ENCODE data around the gene UBE2I.

UBE2I gene

DNA sequence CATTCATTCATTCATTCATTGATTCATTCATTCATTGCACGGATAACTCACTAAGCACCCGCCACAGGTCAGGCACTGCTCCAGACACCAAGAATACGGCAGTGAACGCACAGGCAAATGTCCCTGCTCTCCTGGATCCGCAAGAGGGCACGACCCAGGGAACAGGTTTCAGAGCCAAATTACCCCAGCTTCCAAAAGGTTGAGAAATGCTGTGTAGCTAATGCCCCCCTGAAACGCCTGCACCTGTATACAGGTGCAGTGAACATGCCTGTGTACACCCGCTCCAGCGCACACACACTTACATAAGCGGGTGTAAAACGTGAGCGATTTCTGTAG is 9.6 kb upstream of the UBE2I start:
- Histone ChIP-seq H3K9ac (ENCODE audit: low read length) (no peak overlapping the region), H3K9me3 (ENCODE audit: low read length) (no peaks in the 10 kb centered on the region), H4K20me1 (ENCODE audit: insufficient read depth, low read length) (no peaks in the 10 kb centered on the region), H2AFZ (ENCODE audit: low read length) (no peak overlapping the region), H3K36me3 (ENCODE audit: insufficient read depth, low read length) (no peaks in the 10 kb centered on the region), H3F3A (ENCODE audit: insufficient read depth, low read length) (no peaks in the 10 kb centered on the region), H3K9me2 (ENCODE audit: low read depth, low read length) (no peaks in the 10 kb centered on the region), H3K79me2 (ENCODE audit: insufficient read depth, low read length) (no peaks in the 10 kb centered on the region), H3K27me3 (ENCODE audit: insufficient read depth, low read length) (peaks cover 8% of the 10 kb centered on the region; the same call in 1 of the 2 replicates), H3K27ac (ENCODE audit: low read depth, low read length, poor library complexity, severe bottlenecking) (no peak overlapping the region), H3K4me1 (ENCODE audit: insufficient read depth, low read length, severe bottlenecking) (peaks cover 12% of the 10 kb centered on the region), H3K4me3 (ENCODE audit: low read depth, low read length, poor library complexity, severe bottlenecking) (no peak overlapping the region), H3K4me2 (ENCODE audit: low read length) (no peak overlapping the region)
- TF ChIP-seq EZH2 (IDR thresholded peaks at IDR 0.05; ENCODE audit: borderline replicate concordance, low read length) (no peak), CTCF (IDR thresholded peaks at IDR 0.05; ENCODE audit: low read length) (no peak)

GRCh38 chr16:1300664-1301476 is 8.6 kb upstream of the UBE2I start:
- TF ChIP-seq EZH2 (IDR thresholded peaks at IDR 0.05; ENCODE audit: borderline replicate concordance, low read length) (no peak), CTCF (IDR thresholded peaks at IDR 0.05; ENCODE audit: low read length) (peak; percentile 77)
- Histone ChIP-seq H4K20me1 (ENCODE audit: insufficient read depth, low read length) (no peaks in the 10 kb centered on the region), H3F3A (ENCODE audit: insufficient read depth, low read length) (no peaks in the 10 kb centered on the region), H3K36me3 (ENCODE audit: insufficient read depth, low read length) (no peaks in the 10 kb centered on the region), H3K9ac (ENCODE audit: low read length) (no peak overlapping the region), H2AFZ (ENCODE audit: low read length) (no peak overlapping the region), H3K4me3 (ENCODE audit: low read depth, low read length, poor library complexity, severe bottlenecking) (no peak overlapping the region), H3K79me2 (ENCODE audit: insufficient read depth, low read length) (no peaks in the 10 kb centered on the region), H3K27ac (ENCODE audit: low read depth, low read length, poor library complexity, severe bottlenecking) (no peak overlapping the region), H3K4me2 (ENCODE audit: low read length) (no peak overlapping the region), H3K9me2 (ENCODE audit: low read depth, low read length) (no peaks in the 10 kb centered on the region), H3K4me1 (ENCODE audit: insufficient read depth, low read length, severe bottlenecking) (peaks cover 12% of the 10 kb centered on the region), H3K9me3 (ENCODE audit: low read length) (no peaks in the 10 kb centered on the region), H3K27me3 (ENCODE audit: insufficient read depth, low read length) (peaks cover 8% of the 10 kb centered on the region; the same call in 1 of the 2 replicates)

- peaks cover 12% of the 10 kb centered on the region for H3K4me1 ChIP-seq (ENCODE audit: insufficient read depth, low read length, severe bottlenecking)
- H3K4me2 ChIP-seq (ENCODE audit: low read length) = no peak overlapping the region
- no peak overlapping the region for H3K27ac ChIP-seq (ENCODE audit: low read depth, low read length, poor library complexity, severe bottlenecking)
- TF ChIP-seq EZH2 (IDR thresholded peaks at IDR 0.05; ENCODE audit: borderline replicate concordance, low read length) = no peak
- TF ChIP-seq CTCF (IDR thresholded peaks at IDR 0.05; ENCODE audit: low read length) = no peak
- no peaks in the 10 kb centered on the region for H3K36me3 ChIP-seq (ENCODE audit: insufficient read depth, low read length)
- H4K20me1 ChIP-seq (ENCODE audit: insufficient read depth, low read length) = no peaks in the 10 kb centered on the region
- no peaks in the 10 kb centered on the region for H3K9me2 ChIP-seq (ENCODE audit: low read depth, low read length)
- no peaks in the 10 kb centered on the region for H3K79me2 ChIP-seq (ENCODE audit: insufficient read depth, low read length)
- H3K9me3 ChIP-seq (ENCODE audit: low read length) = no peaks in the 10 kb centered on the region
- no peak overlapping the region for H3K9ac ChIP-seq (ENCODE audit: low read length)
- H3F3A ChIP-seq (ENCODE audit: insufficient read depth, low read length) = no peaks in the 10 kb centered on the region
- H3K27me3 ChIP-seq (ENCODE audit: insufficient read depth, low read length) = peaks cover 8% of the 10 kb centered on the region; the same call in 1 of the 2 replicates
- no peak overlapping the region for H3K4me3 ChIP-seq (ENCODE audit: low read depth, low read length, poor library complexity, severe bottlenecking)
- no peak overlapping the region for H2AFZ ChIP-seq (ENCODE audit: low read length)
These were observed 7.9 kb upstream of the UBE2I start for GRCh38 chr16:1301562-1301961.

All from OCI-LY1 (cell line).